Measurements from ENCODE around the gene INO80B.
"Not testable (repeated sequence)": the region's sequence is repeated elsewhere in the genome, so short reads cannot be mapped to it uniquely, and the experiment has no call there.

The INO80B gene

GRCh38 chr2:74454654-74455511 lies at the start of gene INO80B:
INO80B (plus strand) TSS chr2:74455087; CDS start chr2:74455117, 30 bp downstream.
- peak; percentile 96 for DNase-seq (ENCODE audit: low read depth)

- DNase-seq (ENCODE audit: low read depth): no peak
Observed at GRCh38 chr2:74406035-74406434, 48.9 kb upstream of the INO80B start.

GRCh38 chr2:74407682-74408081 lies 47.2 kb upstream of the INO80B start:
- DNase-seq (ENCODE audit: low read depth): no peak

- DNase-seq (ENCODE audit: low read depth): no peak
Observed at GRCh38 chr2:74413001-74413698, 41.7 kb upstream of the INO80B start.

- no peak for DNase-seq (ENCODE audit: low read depth)
Observed at GRCh38 chr2:74414441-74414840, 40.4 kb upstream of the INO80B start.

- no peak for DNase-seq (ENCODE audit: low read depth)
Observed at GRCh38 chr2:74414881-74415761, 39.8 kb upstream of the INO80B start.

- DNase-seq (ENCODE audit: low read depth): no peak
Observed at GRCh38 chr2:74415762-74416395, 39.0 kb upstream of the INO80B start.

GRCh38 chr2:74416778-74417177 lies 38.1 kb upstream of the INO80B start:
- DNase-seq (ENCODE audit: low read depth): no peak

GRCh38 chr2:74417197-74417596 lies 37.7 kb upstream of the INO80B start:
- no peak for DNase-seq (ENCODE audit: low read depth)

GRCh38 chr2:74417763-74418162 lies 37.1 kb upstream of the INO80B start:
- no peak for DNase-seq (ENCODE audit: low read depth)

- DNase-seq (ENCODE audit: low read depth): no peak
Observed at GRCh38 chr2:74418312-74418711, 36.6 kb upstream of the INO80B start.

GRCh38 chr2:74419345-74419744 lies 35.5 kb upstream of the INO80B start:
- no peak for DNase-seq (ENCODE audit: low read depth)

GRCh38 chr2:74420006-74420405 lies 34.9 kb upstream of the INO80B start:
- no peak for DNase-seq (ENCODE audit: low read depth)

- DNase-seq (ENCODE audit: low read depth): not testable (repeated sequence)
Observed at GRCh38 chr2:74420443-74421103, 34.3 kb upstream of the INO80B start.

GRCh38 chr2:74421221-74421870 lies 33.5 kb upstream of the INO80B start, which contains the start of the genes C2orf81 and WDR54:
C2orf81 (minus strand) TSS chr2:74421619; CDS start chr2:74421560, 59 bp downstream.
WDR54 (plus strand) TSS chr2:74421730; CDS start chr2:74422154, 424 bp downstream.
- DNase-seq (ENCODE audit: low read depth): no peak

GRCh38 chr2:74423231-74424095 lies 31.4 kb upstream of the INO80B start:
- no peak for DNase-seq (ENCODE audit: low read depth)

- DNase-seq (ENCODE audit: low read depth): no peak
Observed at GRCh38 chr2:74424139-74424992, 30.5 kb upstream of the INO80B start.

- DNase-seq (ENCODE audit: low read depth): no peak
Observed at GRCh38 chr2:74424995-74425406, 29.9 kb upstream of the INO80B start.

- no peak for DNase-seq (ENCODE audit: low read depth)
Observed at GRCh38 chr2:74425523-74425922, 29.4 kb upstream of the INO80B start.
